Liver (tissue), 3 donors: ENCODE results near the gene FREM3.

ENCODE experiments used
- EGR1 ChIP-seq, 2 donors: IDR thresholded peaks; 2 replicates each; pipeline ENCODE4 v1.6.1; 2016 to 2018; ENCODE audit warnings: antibody characterized with exemption in 2 of 2, low read depth in 2 of 2
- FOXA1 ChIP-seq: IDR thresholded peaks from 2 replicates; pipeline ENCODE4 v1.6.1; 2016; ENCODE audit warnings: antibody characterized with exemption
- HNF4A ChIP-seq, 2 donors: conservative IDR thresholded peaks; 2 replicates each; pipeline ENCODE4 v1.6.1; 2016; ENCODE audit warnings: antibody characterized with exemption in 2 of 2, mild to moderate bottlenecking in 2 of 2
- HNF4G ChIP-seq: IDR thresholded peaks from 2 replicates; pipeline ENCODE4 v1.6.1; 2016; ENCODE audit warnings: antibody characterized with exemption
- JUND ChIP-seq, 2 donors: IDR thresholded peaks; 2 replicates each; pipeline ENCODE4 v1.6.1; 2016; ENCODE audit warnings: antibody characterized with exemption in 2 of 2
- NR2F2 ChIP-seq: IDR thresholded peaks from 2 replicates; pipeline ENCODE4 v1.6.1; 2016; ENCODE audit warnings: antibody characterized with exemption
- TAF1 ChIP-seq: conservative IDR thresholded peaks from 2 replicates; pipeline ENCODE4 v1.6.1; 2016; ENCODE audit warnings: antibody characterized with exemption, mild to moderate bottlenecking
- YY1 ChIP-seq: IDR thresholded peaks from 2 replicates; pipeline ENCODE4 v1.6.1; 2016; ENCODE audit warnings: antibody characterized with exemption, mild to moderate bottlenecking
- TF ChIP-seq, protein P1 (sequence below): fragments of 150-350 bp; IDR thresholded peaks from 2 replicates; pipeline ENCODE4 v1.5.1; 2017; ENCODE audit warnings: improper control_type of control experiment, low read depth, low read length; ENCODE audit not compliant: missing input control
- TF ChIP-seq, protein P2 (sequence below): IDR thresholded peaks from 2 replicates; pipeline ENCODE4 v1.6.1; 2016; ENCODE audit warnings: antibody characterized with exemption
- TF ChIP-seq, protein P3 (sequence below): IDR thresholded peaks from 2 replicates; pipeline ENCODE4 v1.6.1; 2016; ENCODE audit warnings: antibody characterized with exemption
- TF ChIP-seq, protein P4 (sequence below): IDR thresholded peaks from 2 replicates; pipeline ENCODE4 v1.6.1; 2016; ENCODE audit warnings: antibody characterized with exemption
- TF ChIP-seq, protein P5 (sequence below): IDR thresholded peaks from 2 replicates; pipeline ENCODE4 v1.6.1; 2016; ENCODE audit warnings: antibody characterized with exemption, mild to moderate bottlenecking
- donor health status: healthy.
- donor health status: healthy.

DNA sequence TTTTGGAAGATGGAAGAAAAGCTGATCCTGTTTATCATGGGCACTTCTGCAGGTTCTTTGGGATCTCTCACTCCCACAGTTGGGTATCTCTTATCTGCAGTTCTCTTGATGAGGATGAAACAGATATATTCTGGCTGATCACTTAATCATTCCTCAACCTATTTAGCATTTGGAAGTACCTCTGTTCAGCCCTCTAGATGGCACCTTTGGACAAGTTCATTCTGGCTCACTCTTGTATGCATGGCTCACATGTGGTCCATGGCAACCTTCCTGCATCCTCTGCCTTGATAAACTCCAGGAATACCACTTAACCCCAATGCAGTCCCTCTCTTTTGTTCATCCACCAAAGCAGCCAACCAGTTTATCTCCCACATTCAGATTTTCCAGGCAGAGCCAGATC, 112.8 kb downstream of the FREM3 start:
- TF ChIP-seq, protein P1, sequence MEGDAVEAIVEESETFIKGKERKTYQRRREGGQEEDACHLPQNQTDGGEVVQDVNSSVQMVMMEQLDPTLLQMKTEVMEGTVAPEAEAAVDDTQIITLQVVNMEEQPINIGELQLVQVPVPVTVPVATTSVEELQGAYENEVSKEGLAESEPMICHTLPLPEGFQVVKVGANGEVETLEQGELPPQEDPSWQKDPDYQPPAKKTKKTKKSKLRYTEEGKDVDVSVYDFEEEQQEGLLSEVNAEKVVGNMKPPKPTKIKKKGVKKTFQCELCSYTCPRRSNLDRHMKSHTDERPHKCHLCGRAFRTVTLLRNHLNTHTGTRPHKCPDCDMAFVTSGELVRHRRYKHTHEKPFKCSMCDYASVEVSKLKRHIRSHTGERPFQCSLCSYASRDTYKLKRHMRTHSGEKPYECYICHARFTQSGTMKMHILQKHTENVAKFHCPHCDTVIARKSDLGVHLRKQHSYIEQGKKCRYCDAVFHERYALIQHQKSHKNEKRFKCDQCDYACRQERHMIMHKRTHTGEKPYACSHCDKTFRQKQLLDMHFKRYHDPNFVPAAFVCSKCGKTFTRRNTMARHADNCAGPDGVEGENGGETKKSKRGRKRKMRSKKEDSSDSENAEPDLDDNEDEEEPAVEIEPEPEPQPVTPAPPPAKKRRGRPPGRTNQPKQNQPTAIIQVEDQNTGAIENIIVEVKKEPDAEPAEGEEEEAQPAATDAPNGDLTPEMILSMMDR = no peak
- TF ChIP-seq JUND (IDR thresholded peaks at IDR 0.05) (no peak), HNF4A (conservative IDR thresholded peaks at IDR 0.05) (no peak), NR2F2 (no peak), EGR1 (IDR thresholded peaks at IDR 0.05; ENCODE audit: low read depth in 2 of 2) (no peak), YY1 (no peak), TAF1 (no peak), FOXA1 (no peak), HNF4G (no peak)
- TF ChIP-seq, protein P2, sequence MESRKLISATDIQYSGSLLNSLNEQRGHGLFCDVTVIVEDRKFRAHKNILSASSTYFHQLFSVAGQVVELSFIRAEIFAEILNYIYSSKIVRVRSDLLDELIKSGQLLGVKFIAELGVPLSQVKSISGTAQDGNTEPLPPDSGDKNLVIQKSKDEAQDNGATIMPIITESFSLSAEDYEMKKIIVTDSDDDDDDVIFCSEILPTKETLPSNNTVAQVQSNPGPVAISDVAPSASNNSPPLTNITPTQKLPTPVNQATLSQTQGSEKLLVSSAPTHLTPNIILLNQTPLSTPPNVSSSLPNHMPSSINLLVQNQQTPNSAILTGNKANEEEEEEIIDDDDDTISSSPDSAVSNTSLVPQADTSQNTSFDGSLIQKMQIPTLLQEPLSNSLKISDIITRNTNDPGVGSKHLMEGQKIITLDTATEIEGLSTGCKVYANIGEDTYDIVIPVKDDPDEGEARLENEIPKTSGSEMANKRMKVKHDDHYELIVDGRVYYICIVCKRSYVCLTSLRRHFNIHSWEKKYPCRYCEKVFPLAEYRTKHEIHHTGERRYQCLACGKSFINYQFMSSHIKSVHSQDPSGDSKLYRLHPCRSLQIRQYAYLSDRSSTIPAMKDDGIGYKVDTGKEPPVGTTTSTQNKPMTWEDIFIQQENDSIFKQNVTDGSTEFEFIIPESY = no peak
- TF ChIP-seq, protein P3, sequence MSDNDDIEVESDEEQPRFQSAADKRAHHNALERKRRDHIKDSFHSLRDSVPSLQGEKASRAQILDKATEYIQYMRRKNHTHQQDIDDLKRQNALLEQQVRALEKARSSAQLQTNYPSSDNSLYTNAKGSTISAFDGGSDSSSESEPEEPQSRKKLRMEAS = no peak
- TF ChIP-seq, protein P4, sequence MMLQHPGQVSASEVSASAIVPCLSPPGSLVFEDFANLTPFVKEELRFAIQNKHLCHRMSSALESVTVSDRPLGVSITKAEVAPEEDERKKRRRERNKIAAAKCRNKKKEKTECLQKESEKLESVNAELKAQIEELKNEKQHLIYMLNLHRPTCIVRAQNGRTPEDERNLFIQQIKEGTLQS = no peak
- TF ChIP-seq, protein P5, sequence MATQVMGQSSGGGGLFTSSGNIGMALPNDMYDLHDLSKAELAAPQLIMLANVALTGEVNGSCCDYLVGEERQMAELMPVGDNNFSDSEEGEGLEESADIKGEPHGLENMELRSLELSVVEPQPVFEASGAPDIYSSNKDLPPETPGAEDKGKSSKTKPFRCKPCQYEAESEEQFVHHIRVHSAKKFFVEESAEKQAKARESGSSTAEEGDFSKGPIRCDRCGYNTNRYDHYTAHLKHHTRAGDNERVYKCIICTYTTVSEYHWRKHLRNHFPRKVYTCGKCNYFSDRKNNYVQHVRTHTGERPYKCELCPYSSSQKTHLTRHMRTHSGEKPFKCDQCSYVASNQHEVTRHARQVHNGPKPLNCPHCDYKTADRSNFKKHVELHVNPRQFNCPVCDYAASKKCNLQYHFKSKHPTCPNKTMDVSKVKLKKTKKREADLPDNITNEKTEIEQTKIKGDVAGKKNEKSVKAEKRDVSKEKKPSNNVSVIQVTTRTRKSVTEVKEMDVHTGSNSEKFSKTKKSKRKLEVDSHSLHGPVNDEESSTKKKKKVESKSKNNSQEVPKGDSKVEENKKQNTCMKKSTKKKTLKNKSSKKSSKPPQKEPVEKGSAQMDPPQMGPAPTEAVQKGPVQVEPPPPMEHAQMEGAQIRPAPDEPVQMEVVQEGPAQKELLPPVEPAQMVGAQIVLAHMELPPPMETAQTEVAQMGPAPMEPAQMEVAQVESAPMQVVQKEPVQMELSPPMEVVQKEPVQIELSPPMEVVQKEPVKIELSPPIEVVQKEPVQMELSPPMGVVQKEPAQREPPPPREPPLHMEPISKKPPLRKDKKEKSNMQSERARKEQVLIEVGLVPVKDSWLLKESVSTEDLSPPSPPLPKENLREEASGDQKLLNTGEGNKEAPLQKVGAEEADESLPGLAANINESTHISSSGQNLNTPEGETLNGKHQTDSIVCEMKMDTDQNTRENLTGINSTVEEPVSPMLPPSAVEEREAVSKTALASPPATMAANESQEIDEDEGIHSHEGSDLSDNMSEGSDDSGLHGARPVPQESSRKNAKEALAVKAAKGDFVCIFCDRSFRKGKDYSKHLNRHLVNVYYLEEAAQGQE = no peak
